ENCODE results near the gene GRIK4. TPM values are rescaled to one million over a fixed set of nuclear protein-coding genes. Genes with fewer than 3 reads are reported as not detected.

GRIK4 gene
- total and polyA plus RNA-seq, 2 donors (not counting 1 experiment from before 2014, with no cell fraction given) = 0.12 to 0.27 TPM

GRCh38 chr11:120538707-120539106, 27.2 kb downstream of the GRIK4 start:
- peaks cover 22 to 37% of the 10 kb centered on the region in 2 donors for H3K4me1 ChIP-seq (ENCODE audit: control insufficient read depth in 2 of 2, insufficient read depth in 2 of 2, low read length in 2 of 2)
- H3K9me3 Mint-ChIP-seq (ENCODE audit: insufficient read depth) = no peaks in the 10 kb centered on the region
- H3K27me3 ChIP-seq (replicated peaks in 1 of 4; ENCODE audit: control extremely low read depth in 1 of 4, control insufficient read depth in 3 of 4, insufficient read depth in 4 of 4, low read length in 3 of 4) = no peaks in the 10 kb centered on the region
- no peak overlapping the region for H3K27ac Mint-ChIP-seq
- no peak overlapping the region for H3K4me3 ChIP-seq (ENCODE audit: control extremely low read depth in 1 of 5, extremely low read depth in 1 of 5, insufficient read depth in 1 of 5, low read depth in 2 of 5, low read length in 4 of 5)
- no peak overlapping the region for H2AFZ ChIP-seq (ENCODE audit: insufficient read depth, low read depth, low read length, poor library complexity, severe bottlenecking)
- H4K20me1 ChIP-seq (ENCODE audit: control insufficient read depth, insufficient read depth, low read length, poor library complexity, severe bottlenecking) = no peaks in the 10 kb centered on the region
- H3K27ac ChIP-seq (ENCODE audit: low read length in 2 of 2) = no peak overlapping the region
- POLR2A ChIA-PET = no interaction called here
- 69% methylated on average over 2 of the region's 2 CpGs for WGBS (ENCODE audit: insufficient coverage)
- peak overlapping the region; percentile 55 for H3K4me2 ChIP-seq (replicated peaks; ENCODE audit: low read depth, low read length, poor library complexity, severe bottlenecking)
- DNase-seq (no peak), ATAC-seq (ENCODE audit: low read depth) (no peak)
- H3K27me3 Mint-ChIP-seq = peaks cover 12% of the 10 kb centered on the region
- CTCF ChIA-PET = no interaction called here
- no peaks in the 10 kb centered on the region for H3K79me2 ChIP-seq (ENCODE audit: control insufficient read depth, insufficient read depth, low read length)
- H3K9ac ChIP-seq (ENCODE audit: low read length) = no peak overlapping the region
- no peak overlapping the region for H3K4me3 Mint-ChIP-seq
- H3K4me1 Mint-ChIP-seq = peaks cover 24% of the 10 kb centered on the region
- intact Hi-C loops (cut with micrococcal nuclease) = no loop called here
- H3K9me3 ChIP-seq (ENCODE audit: control extremely low read depth in 1 of 3, control insufficient read depth in 2 of 3, insufficient read depth in 1 of 3, low read length in 2 of 3) = peaks cover 1 to 8% (median 2%) of the 10 kb centered on the region in 3 donors
- no peaks in the 10 kb centered on the region for H3K36me3 ChIP-seq (replicated peaks in 1 of 2; ENCODE audit: control extremely low read depth in 1 of 2, control insufficient read depth in 1 of 2, extremely low read depth in 1 of 2, insufficient read depth in 2 of 2, low read length in 1 of 2)
- no peak for TF ChIP-seq CTCF (IDR thresholded peaks at IDR 0.05)
- no peak for TF ChIP-seq EZH2 (IDR thresholded peaks at IDR 0.05; ENCODE audit: borderline replicate concordance, insufficient read depth, low read depth, low read length, poor library complexity, severe bottlenecking)

- 72% methylated on average over 7 of the region's 9 CpGs for WGBS (ENCODE audit: insufficient coverage)
- H3K79me2 ChIP-seq (ENCODE audit: control insufficient read depth, insufficient read depth, low read length) = no peaks in the 10 kb centered on the region
- Mint-ChIP-seq H3K27ac (no peak overlapping the region), H3K4me3 (peak overlapping the region; percentile 51), H3K27me3 (peaks cover 4% of the 10 kb centered on the region), H3K9me3 (ENCODE audit: insufficient read depth) (no peaks in the 10 kb centered on the region), H3K4me1 (peaks cover 30% of the 10 kb centered on the region)
- H3K9me3 ChIP-seq (ENCODE audit: control extremely low read depth in 1 of 3, control insufficient read depth in 2 of 3, insufficient read depth in 1 of 3, low read length in 2 of 3) = peaks cover 1 to 8% (median 2%) of the 10 kb centered on the region in 3 donors
- H3K27me3 ChIP-seq (replicated peaks in 1 of 4; ENCODE audit: control extremely low read depth in 1 of 4, control insufficient read depth in 3 of 4, insufficient read depth in 4 of 4, low read length in 3 of 4) = no peaks in the 10 kb centered on the region
- intact Hi-C loops (cut with micrococcal nuclease) = no loop called here
- H3K27ac ChIP-seq (ENCODE audit: low read length in 2 of 2) = no peak overlapping the region
- TF ChIP-seq CTCF (IDR thresholded peaks at IDR 0.05) (no peak), EZH2 (IDR thresholded peaks at IDR 0.05; ENCODE audit: borderline replicate concordance, insufficient read depth, low read depth, low read length, poor library complexity, severe bottlenecking) (no peak)
- H3K4me3 ChIP-seq (ENCODE audit: control extremely low read depth in 1 of 5, extremely low read depth in 1 of 5, insufficient read depth in 1 of 5, low read depth in 2 of 5, low read length in 4 of 5) = peak overlapping the region in 1 of 5 experiments; percentile 1
- H3K36me3 ChIP-seq (replicated peaks in 1 of 2; ENCODE audit: control extremely low read depth in 1 of 2, control insufficient read depth in 1 of 2, extremely low read depth in 1 of 2, insufficient read depth in 2 of 2, low read length in 1 of 2) = no peaks in the 10 kb centered on the region
- peak overlapping the region; percentile 55 for H3K4me2 ChIP-seq (replicated peaks; ENCODE audit: low read depth, low read length, poor library complexity, severe bottlenecking)
- peak overlapping the region; percentile 35 for H3K9ac ChIP-seq (ENCODE audit: low read length)
- H3K4me1 ChIP-seq (ENCODE audit: control insufficient read depth in 2 of 2, insufficient read depth in 2 of 2, low read length in 2 of 2) = peaks cover 28 to 47% of the 10 kb centered on the region in 2 donors
- no peak overlapping the region for H2AFZ ChIP-seq (ENCODE audit: insufficient read depth, low read depth, low read length, poor library complexity, severe bottlenecking)
- no peaks in the 10 kb centered on the region for H4K20me1 ChIP-seq (ENCODE audit: control insufficient read depth, insufficient read depth, low read length, poor library complexity, severe bottlenecking)
- ChIA-PET CTCF (interaction anchor here (0.5 kb wide), 1 partner anchor 30 kb away, joined by 3 read pairs; no protein-coding TSS in a partner anchor), POLR2A (no interaction called here)
- DNase-seq (no peak), ATAC-seq (ENCODE audit: low read depth) (no peak)
Observed at GRCh38 chr11:120539667-120540369, 28.3 kb downstream of the GRIK4 start.
